Measurements from ENCODE around the gene YIPF1.

GRCh38 chr1:53811414-53811851, 78.2 kb downstream of the YIPF1 start:
- TF ChIP-seq YY1 (IDR thresholded peaks at IDR 0.05; ENCODE audit: insufficient read depth, insufficient read length) (no peak), ZNF274 (IDR thresholded peaks at IDR 0.05; ENCODE audit: low read depth, low read length) (no peak)

All from NT2/D1 (cell line).